AG04450 (cell line): Measurements from ENCODE around the gene PPP1R15B. TPM values are rescaled to one million over a fixed set of nuclear protein-coding genes. Genes with fewer than 3 reads are reported as not detected.

Source experiments
- CTCF ChIA-PET: fragments of 300-600, 350-600 bp; formaldehyde crosslinking; extraction: SDS; loops from one replicate; lab custom pipeline; 2022; ENCODE audit warnings: antibody characterized with exemption, inconsistent platforms; lab: Charles Lee
- POLR2A ChIA-PET: fragments of 350-600 bp; formaldehyde crosslinking; extraction: SDS; loops from one replicate; lab custom pipeline; 2021; ENCODE audit warnings: antibody characterized with exemption, inconsistent platforms; lab: Yijun Ruan, JAX
- DNase-seq: peaks from one replicate; pipeline ENCODE4 v3.0.0-alpha.2; 2011; ENCODE audit warnings: low read depth, low spot score
- H3K27ac ChIP-seq: one replicate; pipeline ENCODE4 v1.5.1; 2012; ENCODE audit warnings: low read depth, low read length, control low read depth
- H3K27me3 ChIP-seq: one replicate; pipeline ENCODE4 v1.6.0; 2012; ENCODE audit warnings: low read length; ENCODE audit not compliant: control insufficient read depth, insufficient read depth
- H3K4me3 ChIP-seq: 2 replicates; pipeline ENCODE4 v1.5.1; 2011; ENCODE audit warnings: mild to moderate bottlenecking, low read depth, low read length, control low read depth
- H3K9me3 ChIP-seq: 2 replicates; pipeline ENCODE4 v1.5.1; 2012; ENCODE audit warnings: low read length; ENCODE audit not compliant: control insufficient read depth, insufficient read depth
- CTCF ChIP-seq: IDR thresholded peaks from 2 replicates; pipeline ENCODE4 v1.5.1; 2011; ENCODE audit warnings: low read depth, low read length, control low read depth, inconsistent platforms
- polyA plus RNA-seq: library from polyadenylated mRNA; depleted of rRNA; stranded (reverse); fragments of >200 nt; gene quantifications from 2 replicates; pipeline ENCODE4 v1.2.3, GENCODE V29; 2011

Gene PPP1R15B
- polyA plus RNA-seq, 1 experiment = 28.4 TPM

DNA sequence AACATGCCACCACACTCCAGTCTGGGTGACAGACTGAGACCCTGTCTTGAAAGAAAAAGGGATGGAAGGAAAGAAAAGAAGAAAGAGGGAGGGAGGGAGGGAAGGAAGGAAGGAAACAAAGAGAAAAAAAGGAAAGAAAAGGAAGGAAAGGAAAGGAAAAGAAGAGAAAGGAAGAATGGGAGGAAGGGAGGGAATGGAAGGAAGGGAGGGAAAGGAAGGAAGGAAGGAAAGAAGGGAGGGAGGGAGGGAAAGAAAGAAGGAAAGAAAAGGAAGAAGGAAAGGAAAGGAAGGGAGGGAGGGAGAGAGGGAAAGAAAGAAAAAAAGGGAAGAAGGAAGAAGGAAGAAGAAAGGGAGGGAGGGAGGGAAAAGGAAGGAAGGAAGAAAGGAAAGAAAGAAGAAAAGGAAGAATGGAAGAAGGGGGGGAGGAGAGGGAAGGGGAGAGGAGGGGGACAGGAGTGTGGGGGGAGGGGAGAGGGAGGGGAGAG is 5.0 kb upstream of the PPP1R15B start:
- no peak for DNase-seq
- no peaks in the 10 kb centered on the region; the same call in 1 of the 2 replicates for H3K9me3 ChIP-seq
- POLR2A ChIA-PET = interaction anchor here (0.9 to 1.3 kb wide), 2 partner anchors 19 to 77 kb away, joined by 3 to 7 read pairs; partner anchors contain the start of gene PIK3C2B
- no peak overlapping the region for H3K4me3 ChIP-seq
- no peaks in the 10 kb centered on the region for H3K27me3 ChIP-seq
- TF ChIP-seq CTCF = no peak
- CTCF ChIA-PET = interaction anchor here (1.0 to 3.0 kb wide), 4 partner anchors 15 to 87 kb away, joined by 3 to 15 read pairs (median 9); no protein-coding TSS in a partner anchor
- H3K27ac ChIP-seq = peak overlapping the region; percentile 90

DNA sequence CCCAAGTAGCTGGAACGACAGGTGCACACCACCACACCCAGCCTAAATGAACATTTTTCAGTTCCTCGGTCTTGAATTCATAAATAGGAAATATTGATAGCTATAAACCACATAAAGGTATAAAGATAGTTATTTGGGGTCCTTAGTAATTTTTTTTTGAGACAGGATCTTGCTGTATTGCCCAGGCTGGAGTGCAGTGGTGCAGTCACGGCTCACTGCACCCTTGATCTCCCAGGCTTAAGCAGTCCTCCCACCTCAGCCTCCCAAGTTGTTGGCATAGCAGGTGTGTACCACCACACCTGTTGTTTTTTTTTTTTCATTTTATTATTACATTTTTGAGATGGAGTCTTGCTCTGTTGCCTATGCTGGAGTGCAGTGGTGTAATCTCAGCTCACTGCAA is 3.7 kb upstream of the PPP1R15B start:
- H3K9me3 ChIP-seq = no peaks in the 10 kb centered on the region; the same call in 1 of the 2 replicates
- no peak for DNase-seq
- no peaks in the 10 kb centered on the region for H3K27me3 ChIP-seq
- ChIA-PET POLR2A (no interaction called here), CTCF (interaction anchor here (0.6 to 3.9 kb wide), 4 partner anchors 16 to 88 kb away, joined by 3 to 18 read pairs (median 6); no protein-coding TSS in a partner anchor)
- no peak for TF ChIP-seq CTCF
- no peak overlapping the region for H3K4me3 ChIP-seq
- no peak overlapping the region for H3K27ac ChIP-seq

- Histone ChIP-seq H3K27me3 (no peaks in the 10 kb centered on the region), H3K9me3 (no peaks in the 10 kb centered on the region; the same call in 1 of the 2 replicates), H3K27ac (no peak overlapping the region), H3K4me3 (no peak overlapping the region)
- POLR2A ChIA-PET = no interaction called here
- no peak for TF ChIP-seq CTCF
- CTCF ChIA-PET = interaction anchor here (1.6 to 3.9 kb wide), 3 partner anchors 15 to 89 kb away, joined by 4 to 18 read pairs (median 8); no protein-coding TSS in a partner anchor
- no peak for DNase-seq
Observed at GRCh38 chr1:204414016-204414415, 2.4 kb upstream of the PPP1R15B start.

GRCh38 chr1:204413170-204413535 is 1.5 kb upstream of the PPP1R15B start:
- Histone ChIP-seq H3K27me3 (no peaks in the 10 kb centered on the region), H3K27ac (no peak overlapping the region), H3K4me3 (no peak overlapping the region), H3K9me3 (no peaks in the 10 kb centered on the region; the same call in 1 of the 2 replicates)
- TF ChIP-seq CTCF = no peak
- ChIA-PET CTCF (interaction anchor here (1.2 to 3.9 kb wide), 2 partner anchors 14 to 18 kb away, joined by 4 to 18 read pairs; no protein-coding TSS in a partner anchor), POLR2A (interaction anchor here (0.7 kb wide), 1 partner anchor 112 kb away, joined by 3 read pairs; no protein-coding TSS in a partner anchor)
- no peak for DNase-seq

GRCh38 chr1:204410688-204411450 is 748 bp downstream of the PPP1R15B start:
- peak overlapping the region; percentile 98 for H3K27ac ChIP-seq
- POLR2A ChIA-PET = interaction anchor here (0.6 to 0.8 kb wide), 2 partner anchors 20 to 29 kb away, joined by 4 to 5 read pairs; no protein-coding TSS in a partner anchor
- no peak for TF ChIP-seq CTCF
- H3K9me3 ChIP-seq = no peaks in the 10 kb centered on the region; the same call in 1 of the 2 replicates
- CTCF ChIA-PET = interaction anchor here (1.0 to 2.9 kb wide), 3 partner anchors 13 to 93 kb away, joined by 3 to 36 read pairs (median 4); no protein-coding TSS in a partner anchor
- no peak for DNase-seq
- H3K4me3 ChIP-seq = peak overlapping the region; percentile 98
- H3K27me3 ChIP-seq = no peaks in the 10 kb centered on the region
